Fibroblast of skin of left quadriceps (primary cell): Measurements from ENCODE around the gene TSPAN1.

ENCODE experiments used
- DNase-seq, 2 experiments: peaks; one replicate each; pipeline ENCODE4 v3.0.0-alpha.2; 2013; ENCODE audit warnings: low read depth in 2 of 2

The TSPAN1 gene

DNA sequence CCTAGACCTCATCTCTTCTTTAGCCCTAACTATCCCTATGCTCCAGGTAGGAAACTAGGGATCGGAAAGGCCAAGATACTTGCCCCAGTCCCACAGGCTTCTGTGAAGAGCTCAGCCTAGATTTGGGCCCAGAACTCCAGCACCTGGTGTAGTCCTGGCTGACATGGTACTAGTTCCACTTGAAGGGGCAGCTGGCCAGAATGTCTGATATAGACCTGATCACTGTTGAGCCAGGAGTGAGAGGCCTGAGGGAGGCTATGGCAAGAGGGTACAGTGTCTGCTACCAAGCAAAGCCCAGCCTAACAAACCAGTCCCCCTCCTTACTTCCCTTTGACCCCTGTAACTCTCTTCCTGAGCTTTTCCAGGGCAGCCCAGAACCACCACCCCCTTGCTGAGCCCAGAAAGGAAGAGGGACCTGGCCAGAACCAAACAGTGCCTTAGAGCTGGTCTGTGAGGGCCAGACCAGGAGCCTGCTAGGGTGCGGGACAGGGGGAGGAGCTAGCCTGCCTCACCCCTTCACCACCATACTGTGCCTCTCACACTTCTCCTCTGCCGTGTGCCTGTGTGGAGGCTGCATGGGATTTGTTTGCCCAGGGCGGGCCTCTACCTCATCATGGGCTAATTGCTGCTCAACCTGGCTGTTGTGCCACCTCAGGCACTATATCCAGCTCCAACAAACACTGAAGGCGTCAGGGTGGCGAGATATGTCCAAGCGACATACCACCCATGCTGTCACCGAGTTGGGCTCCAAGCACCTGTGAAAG lies 12.4 kb downstream of the TSPAN1 start:
- no peak for DNase-seq

- no peak for DNase-seq
Observed at GRCh38 chr1:46188295-46189030, 13.6 kb downstream of the TSPAN1 start.

GRCh38 chr1:46190539-46190938 lies 15.7 kb downstream of the TSPAN1 start:
- no peak for DNase-seq

GRCh38 chr1:46191033-46191701 lies 16.3 kb downstream of the TSPAN1 start:
- no peak for DNase-seq

GRCh38 chr1:46192171-46192570 lies 17.3 kb downstream of the TSPAN1 start:
- no peak for DNase-seq

- no peak for DNase-seq
Observed at GRCh38 chr1:46193285-46193684, 18.4 kb downstream of the TSPAN1 start.

- no peak for DNase-seq
Observed at GRCh38 chr1:46193984-46194570, 19.2 kb downstream of the TSPAN1 start.

DNA sequence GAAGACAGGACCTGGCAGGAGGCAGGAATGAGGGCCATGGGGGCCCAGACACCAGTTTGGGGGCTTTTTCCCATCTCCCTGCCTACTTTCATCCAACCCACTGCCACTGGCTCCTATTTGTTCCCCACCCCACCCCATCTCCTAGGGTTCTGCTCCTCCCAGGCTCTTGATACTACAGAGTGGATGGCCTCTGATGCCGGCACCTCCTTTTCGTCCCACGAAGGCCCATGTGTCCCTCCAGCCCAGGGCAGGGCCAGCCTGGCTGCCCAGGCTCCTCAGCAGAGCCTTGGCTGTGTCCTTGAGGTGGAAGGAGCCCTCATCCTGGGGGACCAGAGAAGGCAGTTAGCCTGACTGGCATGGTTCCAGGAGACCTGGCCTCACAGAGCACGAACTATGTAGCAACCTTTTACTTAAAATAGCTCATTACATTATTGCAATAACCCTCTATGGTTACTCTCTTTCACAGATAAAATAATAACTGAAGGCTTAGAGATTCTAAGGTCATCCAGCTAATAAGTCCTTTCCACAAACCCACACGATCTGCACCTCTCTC lies 19.8 kb downstream of the TSPAN1 start:
- no peak for DNase-seq

DNA sequence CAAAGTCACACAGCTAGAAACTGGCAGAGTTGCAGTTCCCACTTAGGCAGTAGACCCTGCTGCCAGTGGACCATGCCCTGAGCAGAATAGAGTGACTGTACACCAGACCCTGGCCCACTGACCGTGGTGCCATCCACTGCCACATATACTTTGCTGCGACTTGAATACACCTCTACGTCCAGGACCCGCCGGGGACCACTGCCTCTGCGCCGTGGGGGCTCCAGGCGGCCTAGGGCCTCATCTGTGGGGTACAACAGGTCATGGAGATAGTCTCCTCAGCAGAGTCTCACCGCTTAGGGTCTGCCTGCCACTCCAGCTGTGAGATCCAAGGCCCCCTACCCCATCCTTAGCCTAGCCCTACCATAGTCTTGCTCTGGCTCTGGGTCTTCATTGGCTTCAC lies 21.7 kb downstream of the TSPAN1 start:
- DNase-seq: no peak

DNA sequence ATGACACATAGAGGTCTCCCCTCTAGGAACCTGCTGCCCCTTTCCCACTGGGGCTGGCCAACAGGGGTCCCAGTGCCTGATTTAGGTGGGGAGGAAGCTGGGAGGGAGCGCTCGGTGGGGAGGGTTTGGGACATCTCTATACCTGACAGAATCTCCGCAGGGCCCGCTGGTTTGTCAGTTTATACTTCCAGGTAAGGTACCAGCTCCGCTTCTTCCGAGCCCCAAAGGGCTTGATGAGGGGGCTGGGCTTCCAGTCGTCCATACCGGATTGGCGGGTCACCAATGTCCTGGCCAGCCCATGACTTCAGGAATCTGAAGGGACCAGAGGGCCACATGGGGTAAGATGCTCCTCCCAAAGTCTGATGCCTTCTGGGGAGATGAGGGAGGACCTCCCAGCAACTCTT lies 22.7 kb downstream of the TSPAN1 start:
- DNase-seq: no peak

DNA sequence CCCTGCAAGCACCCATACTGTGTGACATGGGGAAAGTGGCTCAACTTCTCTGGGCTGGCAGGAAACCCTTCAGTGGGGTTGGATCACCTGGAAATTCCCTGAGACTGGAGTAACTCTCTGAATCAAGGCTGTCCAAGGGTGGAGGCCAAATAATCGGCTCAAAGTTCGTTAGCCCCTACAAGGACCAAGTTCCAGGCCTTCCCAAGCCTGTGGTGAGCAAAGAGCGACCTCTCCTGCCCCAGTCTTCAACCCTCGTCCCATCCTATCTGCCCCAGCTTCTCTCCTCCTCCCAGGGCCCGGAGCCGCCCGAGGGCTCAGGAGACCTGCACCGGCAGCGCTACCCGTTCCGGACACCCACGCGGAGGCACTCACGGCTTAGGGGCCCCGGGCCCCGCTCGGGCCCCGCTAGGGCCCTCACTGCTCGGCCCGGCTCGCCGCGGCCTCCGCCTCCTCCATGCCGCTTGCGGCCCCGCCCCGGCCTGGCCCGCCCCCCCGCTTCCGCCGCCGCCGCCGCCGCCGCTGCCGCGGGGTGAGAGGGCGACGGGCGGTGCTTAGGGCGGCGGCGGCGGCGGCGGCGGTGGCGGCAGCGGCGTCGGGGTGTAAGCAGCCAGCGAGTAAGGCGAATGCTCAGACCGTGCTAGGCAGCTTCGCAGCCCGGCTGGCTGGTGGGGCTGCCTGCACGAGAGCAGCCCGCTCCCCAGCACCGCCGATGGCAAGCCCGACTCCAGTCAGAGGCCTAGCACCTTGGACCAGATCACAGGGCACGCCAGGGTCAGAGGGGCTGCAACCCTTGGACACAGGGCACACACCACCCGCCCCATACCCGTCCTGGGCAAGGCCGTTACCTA lies 23.3 kb downstream of the TSPAN1 start, which contains the start of gene POMGNT1:
POMGNT1 (minus strand) TSS at position 471 of the 848 bp plus-strand sequence. CDS start 613 bp downstream, outside the sequence.
- DNase-seq: peak; percentile 23 to 36

- DNase-seq: no peak
Observed at GRCh38 chr1:46199233-46199749, 24.4 kb downstream of the TSPAN1 start.

DNA sequence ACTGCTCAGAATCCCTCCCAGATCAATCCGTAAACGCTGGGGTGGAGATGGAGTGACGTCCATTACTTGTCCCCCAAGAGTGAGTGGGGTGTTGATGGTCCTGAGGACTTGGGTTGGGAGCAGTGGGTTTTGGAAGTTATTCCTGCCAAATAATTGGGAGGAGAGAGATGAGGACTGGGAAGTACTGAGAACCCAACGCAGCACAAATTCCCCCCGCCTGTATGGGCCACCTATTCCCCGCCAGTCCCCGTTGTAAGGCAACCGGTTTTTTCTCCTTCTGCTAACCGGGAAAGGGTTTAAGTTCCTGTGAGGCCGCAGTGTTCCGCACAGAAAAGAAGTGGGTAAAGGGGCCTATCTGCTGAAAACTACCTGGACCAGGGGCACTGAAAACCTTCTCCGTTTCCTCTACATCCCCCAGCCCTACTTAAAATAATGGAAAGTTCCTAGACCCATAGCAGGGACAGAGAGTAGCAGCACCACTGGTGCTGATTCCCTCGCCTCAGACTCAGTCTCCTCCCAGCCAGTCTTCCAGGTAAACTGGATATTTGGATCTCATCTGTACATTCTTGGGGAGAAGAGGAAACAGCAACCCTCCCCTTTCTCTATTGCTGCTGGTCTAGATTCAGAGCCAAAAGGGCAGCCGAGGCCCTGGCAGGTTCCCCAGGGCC lies 29.0 kb downstream of the TSPAN1 start:
- no peak for DNase-seq

DNA sequence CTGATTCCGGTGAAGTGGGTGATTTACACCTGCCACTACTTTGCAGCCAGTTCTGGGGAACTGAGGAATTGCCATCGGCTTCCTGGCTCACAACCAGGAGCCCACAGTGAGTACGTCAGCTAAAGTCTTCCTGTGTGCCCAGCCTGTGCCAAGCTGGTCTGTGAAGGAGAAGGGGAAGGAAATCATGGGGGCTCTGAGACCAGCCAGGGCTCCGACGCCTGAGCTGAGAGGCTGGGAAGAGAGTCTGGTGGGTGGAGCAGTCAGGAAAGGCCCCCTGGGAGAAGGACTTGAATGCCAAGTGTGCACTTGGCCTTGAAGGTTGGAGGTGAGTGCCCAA lies 29.5 kb downstream of the TSPAN1 start:
- DNase-seq: no peak

- DNase-seq: no peak
Observed at GRCh38 chr1:46205141-46205540, 30.3 kb downstream of the TSPAN1 start.

- DNase-seq: no peak
Observed at GRCh38 chr1:46205791-46206190, 30.9 kb downstream of the TSPAN1 start.

DNA sequence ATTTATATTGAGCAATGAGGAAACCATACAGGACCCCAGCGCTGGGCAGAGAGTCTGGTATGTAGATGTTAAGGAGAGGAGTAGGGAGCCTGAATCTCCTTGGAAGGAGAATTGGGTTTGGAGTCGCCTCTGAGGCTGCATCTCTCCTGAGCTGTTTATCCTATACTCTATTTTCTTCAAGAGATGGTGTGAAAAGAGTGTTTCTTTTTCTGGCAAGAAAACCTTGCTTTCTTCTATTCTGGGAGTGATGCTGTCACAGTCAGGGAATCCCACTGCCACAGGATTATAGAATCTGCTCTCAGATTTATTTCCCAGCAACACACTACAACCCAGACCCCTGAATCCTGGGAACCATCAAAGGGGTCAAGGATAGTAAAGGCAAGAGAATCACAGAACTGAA lies 31.5 kb downstream of the TSPAN1 start:
- DNase-seq: no peak

- no peak for DNase-seq
Observed at GRCh38 chr1:46210561-46210960, 35.7 kb downstream of the TSPAN1 start.

- no peak for DNase-seq
Observed at GRCh38 chr1:46211051-46211450, 36.2 kb downstream of the TSPAN1 start.

DNA sequence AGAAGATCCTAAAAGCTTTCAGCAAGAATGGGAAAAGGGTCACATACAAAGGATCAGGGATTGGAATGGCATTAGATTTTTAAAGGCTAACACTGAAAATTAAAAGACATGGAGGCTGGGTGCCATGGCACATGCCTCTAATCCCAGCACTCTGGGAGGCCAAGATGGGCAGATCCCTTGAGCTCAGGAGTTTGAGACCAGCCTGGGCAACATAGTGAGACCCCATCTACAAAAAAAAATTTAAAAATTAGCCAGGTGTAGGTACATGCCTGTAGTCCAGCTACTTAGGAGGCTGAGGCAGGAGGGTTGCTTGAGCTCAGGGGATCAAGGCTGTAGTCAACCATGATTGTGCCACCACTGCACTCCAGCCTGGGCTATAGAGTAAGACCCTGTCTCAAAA lies 40.6 kb downstream of the TSPAN1 start:
- DNase-seq: no peak
